ENCODE measurements around the gene MACO1. TPM values are rescaled to one million over a fixed set of nuclear protein-coding genes. Genes with fewer than 3 reads are reported as not detected.
A peak's percentile ranks its signal among the peaks of the same experiment; 100 is the strongest.

MACO1 gene
- total and polyA plus RNA-seq, 10 of the 15 experiments (the other 5 are each of a cell fraction or from before 2014, with no cell fraction given) = 3.2 to 19.8 (median 10.3) TPM

DNA sequence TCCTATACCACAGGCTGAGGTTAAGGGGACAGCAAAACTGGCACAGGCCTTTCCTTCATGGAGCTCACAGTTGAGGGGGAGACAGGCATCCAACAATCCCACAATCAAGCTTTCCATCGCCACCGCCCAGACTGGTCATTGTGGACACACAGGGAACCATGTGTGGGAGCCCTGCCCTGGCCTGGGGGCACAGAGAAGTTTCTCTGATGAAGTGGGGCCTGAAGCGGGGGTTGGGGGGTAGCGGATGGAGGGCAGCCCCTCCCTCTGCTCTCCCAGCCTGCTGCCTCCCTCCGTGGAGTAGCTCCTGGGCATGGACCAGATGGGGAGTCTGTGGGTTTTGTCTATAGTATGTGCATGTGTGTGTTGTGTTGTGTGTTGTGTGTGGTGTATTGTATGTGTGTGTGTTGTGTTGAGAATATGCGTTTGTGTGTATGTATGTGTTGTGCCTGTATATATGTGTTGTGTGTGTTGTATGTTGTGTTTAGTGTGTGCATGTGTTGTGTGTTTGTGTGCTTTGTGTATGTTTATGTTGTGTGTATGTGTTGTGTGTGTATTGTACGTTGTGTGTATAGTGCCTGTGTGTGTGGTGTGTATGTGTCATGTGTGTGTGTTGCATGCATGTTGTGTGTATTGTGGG is 98.3 kb downstream of the MACO1 start:
- in situ Hi-C loops (cut with MboI) = no loop called here
- no peaks in the 10 kb centered on the region; a peak in 1 of 4 replicates for H3K27me3 ChIP-seq (replicated peaks in 1 of 2; ENCODE audit: control insufficient read depth in 2 of 2, insufficient read depth in 2 of 2, low read length in 1 of 2)
- 79% methylated on average over 7 of the region's 7 CpGs for WGBS (ENCODE audit: insufficient coverage, insufficient replicate concordance, low lambda C conversion rate, missing lambda C conversion rate)
- no TSS peak for BruUV-seq (replicated peaks)
- SMC1A ChIA-PET (ENCODE audit: uncharacterized antibody, unreplicated experiment) = no interaction called here
- intact Hi-C loops (cut with micrococcal nuclease; ENCODE audit: unreplicated experiment) = loop anchor here (10.0 kb wide), 1 partner anchor 244 kb away; no protein-coding TSS in a partner anchor
- no peak overlapping the region for H2AFZ ChIP-seq (ENCODE audit: control insufficient read depth, low read depth, low read length)
- no peak overlapping the region for H3K4me3 ChIP-seq
- POLR2A ChIA-PET = no interaction called here
- no peaks in the 10 kb centered on the region for H3K79me2 ChIP-seq (ENCODE audit: control insufficient read depth, insufficient read depth, low read length)
- no peak overlapping the region for H3K27ac ChIP-seq (ENCODE audit: control insufficient read depth, insufficient read depth)
- H3K9ac ChIP-seq (ENCODE audit: control insufficient read depth, insufficient read depth, low read length) = no peak overlapping the region
- CTCF ChIA-PET = interaction anchor here (0.5 to 0.6 kb wide), 2 partner anchors 125 to 269 kb away, joined by 3 to 5 read pairs; no protein-coding TSS in a partner anchor
- TF ChIP-seq SIX5 (IDR thresholded peaks at IDR 0.05; ENCODE audit: low read depth, low read length, severe bottlenecking) (no peak), NBN (IDR thresholded peaks at IDR 0.05) (peak; percentile 35; the same call in 1 of the 2 replicates)
- RAD21 ChIA-PET (ENCODE audit: unreplicated experiment) = no interaction called here
- H4K20me1 ChIP-seq (ENCODE audit: control insufficient read depth, insufficient read depth) = no peaks in the 10 kb centered on the region
- peak; percentile 85 for FAIRE-seq
- no peak for DNase-seq (ENCODE audit: low read depth, low spot score)
- no peak overlapping the region for H3K4me2 ChIP-seq (ENCODE audit: control insufficient read depth, insufficient read depth)
- ATAC-seq = no peak
- H3K9me3 ChIP-seq (replicated peaks; ENCODE audit: control insufficient read depth, insufficient read depth, low read length) = no peaks in the 10 kb centered on the region
- H3K36me3 ChIP-seq (ENCODE audit: control insufficient read depth in 2 of 2, insufficient read depth in 2 of 2, low read length in 1 of 2) = no peaks in the 10 kb centered on the region
- H3K4me1 ChIP-seq (ENCODE audit: control insufficient read depth, insufficient read depth, low read length) = no peaks in the 10 kb centered on the region

GRCh38 chr1:25529518-25530185 is 99.0 kb downstream of the MACO1 start:
- no peaks in the 10 kb centered on the region for H3K36me3 ChIP-seq (ENCODE audit: control insufficient read depth in 2 of 2, insufficient read depth in 2 of 2, low read length in 1 of 2)
- H2AFZ ChIP-seq (ENCODE audit: control insufficient read depth, low read depth, low read length) = no peak overlapping the region
- H3K9me3 ChIP-seq (replicated peaks; ENCODE audit: control insufficient read depth, insufficient read depth, low read length) = no peaks in the 10 kb centered on the region
- H3K4me1 ChIP-seq (ENCODE audit: control insufficient read depth, insufficient read depth, low read length) = no peaks in the 10 kb centered on the region
- DNase-seq (ENCODE audit: low read depth, low spot score) (no peak), ATAC-seq (no peak; the same call in 2 of the 3 replicates), FAIRE-seq (no peak)
- intact Hi-C loops (cut with micrococcal nuclease; ENCODE audit: unreplicated experiment) (loop anchor here (10.0 kb wide), 1 partner anchor 245 kb away; no protein-coding TSS in a partner anchor), in situ Hi-C loops (cut with MboI) (no loop called here)
- BruUV-seq (replicated peaks) = no TSS peak
- no peak overlapping the region for H3K9ac ChIP-seq (ENCODE audit: control insufficient read depth, insufficient read depth, low read length)
- ChIA-PET SMC1A (ENCODE audit: uncharacterized antibody, unreplicated experiment) (no interaction called here), POLR2A (no interaction called here), RAD21 (ENCODE audit: unreplicated experiment) (no interaction called here), CTCF (interaction anchor here (0.5 kb wide), 1 partner anchor 126 kb away, joined by 5 read pairs; no protein-coding TSS in a partner anchor)
- WGBS (ENCODE audit: insufficient coverage, insufficient replicate concordance, low lambda C conversion rate, missing lambda C conversion rate) = 27% methylated on average over 11 of the region's 18 CpGs
- TF ChIP-seq IRF4 (IDR thresholded peaks at IDR 0.05; ENCODE audit: low read depth, low read length) = no peak
- no peak for TF ChIP-seq ZZZ3 (IDR thresholded peaks at IDR 0.05; ENCODE audit: control insufficient read depth, insufficient read length, low read depth)
- TF ChIP-seq NFYB (IDR thresholded peaks at IDR 0.05; ENCODE audit: insufficient read depth, low read depth, low read length) = no peak
- TF ChIP-seq IKZF1 (conservative IDR thresholded peaks at IDR 0.05) = no peak
- no peak for TF ChIP-seq NFYA (IDR thresholded peaks at IDR 0.05; ENCODE audit: borderline replicate concordance, low read depth, low read length)
- TF ChIP-seq, protein P1, sequence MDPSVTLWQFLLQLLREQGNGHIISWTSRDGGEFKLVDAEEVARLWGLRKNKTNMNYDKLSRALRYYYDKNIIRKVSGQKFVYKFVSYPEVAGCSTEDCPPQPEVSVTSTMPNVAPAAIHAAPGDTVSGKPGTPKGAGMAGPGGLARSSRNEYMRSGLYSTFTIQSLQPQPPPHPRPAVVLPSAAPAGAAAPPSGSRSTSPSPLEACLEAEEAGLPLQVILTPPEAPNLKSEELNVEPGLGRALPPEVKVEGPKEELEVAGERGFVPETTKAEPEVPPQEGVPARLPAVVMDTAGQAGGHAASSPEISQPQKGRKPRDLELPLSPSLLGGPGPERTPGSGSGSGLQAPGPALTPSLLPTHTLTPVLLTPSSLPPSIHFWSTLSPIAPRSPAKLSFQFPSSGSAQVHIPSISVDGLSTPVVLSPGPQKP (IDR thresholded peaks at IDR 0.05; ENCODE audit: low read depth, low read length) = no peak
- TF ChIP-seq, protein P2, sequence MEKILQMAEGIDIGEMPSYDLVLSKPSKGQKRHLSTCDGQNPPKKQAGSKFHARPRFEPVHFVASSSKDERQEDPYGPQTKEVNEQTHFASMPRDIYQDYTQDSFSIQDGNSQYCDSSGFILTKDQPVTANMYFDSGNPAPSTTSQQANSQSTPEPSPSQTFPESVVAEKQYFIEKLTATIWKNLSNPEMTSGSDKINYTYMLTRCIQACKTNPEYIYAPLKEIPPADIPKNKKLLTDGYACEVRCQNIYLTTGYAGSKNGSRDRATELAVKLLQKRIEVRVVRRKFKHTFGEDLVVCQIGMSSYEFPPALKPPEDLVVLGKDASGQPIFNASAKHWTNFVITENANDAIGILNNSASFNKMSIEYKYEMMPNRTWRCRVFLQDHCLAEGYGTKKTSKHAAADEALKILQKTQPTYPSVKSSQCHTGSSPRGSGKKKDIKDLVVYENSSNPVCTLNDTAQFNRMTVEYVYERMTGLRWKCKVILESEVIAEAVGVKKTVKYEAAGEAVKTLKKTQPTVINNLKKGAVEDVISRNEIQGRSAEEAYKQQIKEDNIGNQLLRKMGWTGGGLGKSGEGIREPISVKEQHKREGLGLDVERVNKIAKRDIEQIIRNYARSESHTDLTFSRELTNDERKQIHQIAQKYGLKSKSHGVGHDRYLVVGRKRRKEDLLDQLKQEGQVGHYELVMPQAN (conservative IDR thresholded peaks at IDR 0.05) = no peak
- TF ChIP-seq BCL3 (IDR thresholded peaks at IDR 0.05; ENCODE audit: borderline replicate concordance, insufficient read depth, low read depth, low read length, poor library complexity, severe bottlenecking) = no peak
- TF ChIP-seq RAD21 (IDR thresholded peaks at IDR 0.05; ENCODE audit: insufficient read depth, low read depth, low read length) = no peak
- no peak overlapping the region for H3K4me2 ChIP-seq (ENCODE audit: control insufficient read depth, insufficient read depth)
- H3K79me2 ChIP-seq (ENCODE audit: control insufficient read depth, insufficient read depth, low read length) = no peaks in the 10 kb centered on the region
- H3K27ac ChIP-seq (ENCODE audit: control insufficient read depth, insufficient read depth) = no peak overlapping the region
- no peaks in the 10 kb centered on the region; a peak in 1 of 4 replicates for H3K27me3 ChIP-seq (replicated peaks in 1 of 2; ENCODE audit: control insufficient read depth in 2 of 2, insufficient read depth in 2 of 2, low read length in 1 of 2)
- H4K20me1 ChIP-seq (ENCODE audit: control insufficient read depth, insufficient read depth) = no peaks in the 10 kb centered on the region
- H3K4me3 ChIP-seq = no peak overlapping the region
